HG03060 (cell line): Measurements from ENCODE around the gene RABGGTA.

ENCODE experiments used
- ATAC-seq: cut with Tn5 transposase; IDR thresholded peaks from one replicate; pipeline ENCODE4 v1.9.1; 2021; ENCODE audit warnings: low read depth, moderate number of reproducible peaks; ENCODE audit not compliant: unreplicated experiment

RABGGTA gene

DNA sequence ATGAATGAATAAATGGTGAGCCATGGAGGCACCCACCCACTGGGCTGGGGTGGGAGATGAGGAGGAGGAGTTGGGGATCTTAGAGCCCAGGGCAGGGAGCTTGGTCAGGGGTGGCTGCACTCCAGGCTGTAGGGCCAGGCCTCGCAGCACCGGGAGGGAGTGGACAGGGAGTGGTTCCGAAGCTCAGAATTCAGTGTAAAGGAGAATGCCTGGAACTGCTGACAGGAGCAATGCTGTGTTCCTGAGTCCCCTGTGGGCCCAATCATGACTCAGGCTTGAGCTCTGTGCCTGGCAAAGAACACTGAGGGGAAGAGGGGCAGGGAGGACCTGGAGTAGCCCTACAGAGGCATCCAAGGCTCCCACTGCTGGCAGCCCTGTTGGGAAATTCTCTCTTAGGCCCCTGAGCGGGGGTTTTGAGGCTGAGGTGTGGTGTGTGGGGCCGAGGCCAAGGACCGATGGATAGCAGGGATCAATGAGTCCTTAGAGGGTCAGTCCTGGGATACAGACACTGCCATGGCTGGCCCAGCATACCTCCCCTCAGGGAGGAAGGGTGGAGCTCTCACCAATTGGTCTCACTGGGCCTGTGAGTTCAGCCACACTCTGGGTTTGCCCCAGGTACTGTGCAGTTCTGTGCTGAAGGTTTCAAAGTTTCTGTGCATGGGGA, 9.5 kb upstream of the RABGGTA start:
- no peak for ATAC-seq

- ATAC-seq: no peak
Measured at GRCh38 chr14:24279301-24280186, 8.1 kb upstream of the RABGGTA start.

DNA sequence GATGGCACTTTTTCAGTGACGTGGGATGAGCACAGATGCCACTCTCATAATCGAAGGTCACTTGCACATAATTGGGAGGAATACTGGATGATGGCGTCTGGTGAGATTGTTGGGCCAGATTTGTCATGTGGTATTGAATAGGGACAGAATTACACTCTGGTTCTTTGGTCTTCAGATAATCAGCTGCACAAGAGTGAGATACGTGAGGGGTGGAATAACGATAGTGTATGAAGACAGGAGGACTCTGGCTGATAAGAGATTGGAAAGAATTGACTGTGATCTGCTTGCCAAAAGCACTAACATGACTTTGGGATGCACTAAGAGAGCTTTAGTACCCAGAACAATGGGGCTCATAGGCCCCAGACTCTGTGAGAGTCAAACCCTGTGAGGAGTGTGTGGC, 7.0 kb upstream of the RABGGTA start:
- no peak for ATAC-seq

GRCh38 chr14:24277606-24278321, 6.4 kb upstream of the RABGGTA start:
- no peak for ATAC-seq

GRCh38 chr14:24277071-24277470, 5.7 kb upstream of the RABGGTA start:
- ATAC-seq: no peak

DNA sequence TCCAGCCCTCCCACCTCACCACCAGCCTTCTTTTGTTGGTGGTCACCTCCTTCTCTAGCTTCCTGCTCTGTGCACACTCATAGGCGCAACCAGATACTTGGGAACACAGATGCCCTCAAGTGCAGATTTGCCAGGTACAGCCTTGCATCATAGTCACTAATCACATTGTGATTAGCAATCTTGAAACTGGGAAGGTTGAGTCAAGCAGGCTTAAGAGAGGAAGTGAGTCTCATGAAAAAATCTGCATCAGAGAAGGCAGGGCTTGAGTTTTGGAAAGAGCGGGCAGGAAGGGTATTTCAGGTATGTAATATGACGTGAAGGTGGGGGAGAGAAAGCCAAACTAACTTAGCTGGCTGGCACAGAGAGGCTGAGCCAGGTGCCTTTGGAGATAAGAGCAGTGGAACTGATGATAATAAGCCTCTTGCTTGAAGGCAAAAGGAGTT, 2.7 kb upstream of the RABGGTA start:
- ATAC-seq: peak; percentile 40

DNA sequence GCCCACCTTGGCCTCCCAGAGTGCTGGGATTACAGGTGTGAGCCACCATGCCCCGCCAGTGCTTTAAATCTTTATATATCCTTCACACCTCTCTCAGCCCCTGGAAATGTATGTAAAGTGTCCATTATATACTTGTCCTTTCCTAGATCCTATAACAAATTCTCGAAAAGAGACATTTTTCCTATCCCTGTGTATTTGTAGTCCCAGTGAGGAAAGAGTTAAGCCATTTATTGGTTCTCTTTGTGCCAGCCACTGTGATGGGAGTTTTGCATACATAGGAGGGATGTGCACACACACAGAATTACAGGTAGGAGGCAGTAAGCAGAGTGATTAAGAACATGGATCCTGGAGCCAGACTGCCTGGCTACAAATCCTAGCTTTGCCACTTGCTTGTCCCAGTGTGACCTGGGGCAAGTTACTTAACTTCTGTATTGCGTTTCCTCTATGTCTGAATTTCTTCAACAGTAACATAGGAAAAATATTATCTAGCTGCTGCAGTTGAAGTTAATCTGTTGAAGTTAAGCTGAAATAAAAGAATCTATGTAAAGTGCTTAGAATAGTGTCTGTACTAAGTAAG, 2.1 kb upstream of the RABGGTA start:
- no peak for ATAC-seq

DNA sequence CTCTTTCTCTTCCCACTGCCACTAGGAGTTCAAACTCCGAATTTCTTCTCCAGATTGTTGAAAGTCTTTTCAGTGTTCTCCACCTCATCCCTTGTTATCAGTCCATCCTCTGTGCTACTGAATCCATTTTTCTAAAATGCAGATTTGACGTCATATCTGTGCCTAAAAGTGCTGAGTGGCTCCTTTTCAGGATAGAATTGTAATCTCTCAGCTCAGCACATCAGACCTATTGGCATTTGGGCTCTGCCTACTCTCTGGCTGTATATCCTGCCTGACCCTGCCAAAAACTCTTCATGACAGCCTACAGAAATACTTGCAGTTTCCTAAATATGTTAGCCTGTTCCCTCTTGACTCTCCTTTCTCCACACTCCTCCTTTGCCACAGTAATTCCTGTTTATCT, 1.1 kb upstream of the RABGGTA start:
- no peak for ATAC-seq

- no peak for ATAC-seq
Measured at GRCh38 chr14:24271834-24272263, 452 bp upstream of the RABGGTA start.

- peak; percentile 0 for ATAC-seq
Measured at GRCh38 chr14:24270537-24271133, 762 bp downstream of the RABGGTA start.

- ATAC-seq: no peak
Measured at GRCh38 chr14:24269910-24270536, 1.4 kb downstream of the RABGGTA start.

DNA sequence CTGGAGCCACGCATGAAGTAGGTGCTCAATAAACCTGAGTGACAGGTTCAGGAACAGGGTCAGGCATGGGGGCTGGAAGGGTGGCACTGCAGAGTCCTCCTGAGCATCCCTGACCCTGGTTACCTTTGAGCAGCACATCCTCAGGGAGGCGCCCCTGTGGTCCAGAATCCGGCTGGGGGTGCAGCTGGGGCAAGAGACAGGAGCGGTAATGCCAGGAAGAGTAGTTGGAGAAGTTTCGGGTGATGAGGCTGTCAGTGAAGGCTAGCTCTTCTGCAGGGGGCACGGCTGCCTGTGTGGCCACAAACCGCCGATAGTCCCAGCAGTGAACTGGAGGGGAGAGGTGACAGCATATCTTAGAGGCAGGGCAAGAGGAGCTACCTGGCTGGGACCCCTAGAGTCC, 2.0 kb downstream of the RABGGTA start:
- ATAC-seq: no peak

DNA sequence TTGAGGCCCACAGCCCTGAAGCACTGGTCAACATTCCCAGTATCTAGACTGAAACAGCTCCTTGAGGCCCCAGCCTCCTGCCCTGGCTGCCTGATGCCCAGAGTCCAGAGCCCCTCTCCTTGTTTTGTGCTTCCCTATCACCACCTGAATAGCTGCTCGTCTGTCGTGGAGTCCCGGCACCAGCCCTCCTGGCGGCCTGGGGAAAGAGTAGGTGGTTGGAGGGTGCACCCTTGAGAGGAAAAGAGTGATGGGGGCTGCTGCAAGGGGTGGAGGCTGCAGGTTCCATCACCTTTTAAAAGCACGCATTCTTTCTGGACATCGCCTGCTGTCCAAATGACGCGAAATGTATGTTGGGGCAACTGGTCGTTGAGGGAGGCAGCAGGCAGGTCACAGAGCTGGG, 3.2 kb downstream of the RABGGTA start:
- ATAC-seq: no peak

- no peak for ATAC-seq
Measured at GRCh38 chr14:24267516-24267915, 3.9 kb downstream of the RABGGTA start.

DNA sequence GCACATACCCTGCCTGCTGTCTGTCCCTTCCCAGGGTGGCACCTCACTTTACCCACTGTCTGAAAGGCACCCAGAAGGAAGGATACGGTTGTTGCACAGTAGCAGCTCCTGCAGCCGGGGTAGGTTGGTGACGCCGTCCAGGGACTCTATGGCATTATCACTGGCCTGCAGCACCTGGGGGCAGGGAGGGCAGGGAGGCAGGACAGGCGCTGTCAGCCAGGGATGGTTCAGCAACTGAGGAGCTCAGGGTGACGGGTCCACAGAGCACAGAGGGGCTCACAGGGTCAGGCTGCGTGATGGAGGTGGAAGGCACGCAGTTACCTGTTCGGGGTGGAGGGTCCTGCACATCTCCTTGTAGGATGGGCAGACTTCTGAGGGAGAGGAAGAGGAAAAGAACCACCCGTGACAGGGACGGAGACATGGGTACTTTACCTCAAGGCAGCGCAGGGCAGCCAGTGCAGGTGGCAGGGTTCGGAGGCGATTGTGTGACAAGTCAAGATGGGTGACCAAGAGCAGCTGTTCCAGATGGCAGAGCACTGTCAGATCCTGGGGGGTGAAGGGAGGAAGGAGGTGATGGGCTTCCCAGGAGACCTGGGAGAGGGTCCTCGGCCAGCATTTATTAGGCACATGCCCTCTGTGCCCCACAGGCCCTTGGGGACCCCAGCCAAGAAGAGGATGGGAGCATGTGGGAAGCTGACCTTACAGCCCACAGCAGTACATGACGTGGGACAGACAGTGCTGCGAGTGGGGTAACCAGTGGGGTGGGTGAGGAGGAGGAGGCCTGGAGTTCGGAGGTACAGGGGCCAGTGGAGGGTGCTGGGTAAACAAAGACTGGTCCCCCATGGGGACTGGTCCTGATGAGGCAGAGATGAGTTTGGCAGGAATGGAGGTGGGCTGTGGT, 4.8 kb downstream of the RABGGTA start:
- no peak for ATAC-seq

GRCh38 chr14:24264298-24264697, 7.1 kb downstream of the RABGGTA start:
- no peak for ATAC-seq

GRCh38 chr14:24263848-24264247, 7.5 kb downstream of the RABGGTA start:
- no peak for ATAC-seq

GRCh38 chr14:24262821-24263733, 8.3 kb downstream of the RABGGTA start, which contains the start of gene TGM1:
Gene TGM1, minus strand, starts transcription at chr14:24263177. Its CDS starts 825 bp downstream, at chr14:24262352.
- no peak for ATAC-seq
